Brain microvascular endothelial cell (primary cell): Measurements from ENCODE around the gene CDH23.

ENCODE experiments used
- DNase-seq: peaks from one replicate; pipeline ENCODE4 v3.0.0-alpha.2; 2020
- H3K27ac ChIP-seq: fragments of 250-450 bp; sonication (Bioruptor Pico); 2 replicates; pipeline ENCODE4 v1.5.1; 2020; ENCODE audit warnings: mild to moderate bottlenecking, moderate library complexity
- H3K27me3 ChIP-seq: fragments of 250-450 bp; sonication (Bioruptor Pico); replicated peaks from 2 replicates; pipeline ENCODE4 v1.5.1; 2020; ENCODE audit warnings: mild to moderate bottlenecking
- H3K36me3 ChIP-seq: fragments of 250-450 bp; sonication (Bioruptor Pico); replicated peaks from 2 replicates; pipeline ENCODE4 v1.5.1; 2020; ENCODE audit warnings: mild to moderate bottlenecking
- H3K4me3 ChIP-seq: 2 replicates; pipeline ENCODE4 v1.5.1; 2011; ENCODE audit warnings: low read depth, mild to moderate bottlenecking, control low read depth, low read length, moderate library complexity
- in situ Hi-C: cut with HindIII; loops from 2 replicates; pipeline ENCODE4 v1.10.0; 2017; ENCODE audit warnings: low sequenced_read_pairs, low pct_ligation_motif_present
- TF ChIP-seq, protein P1 (sequence below): IDR thresholded peaks from 2 replicates; pipeline ENCODE4 v1.5.1; 2011; ENCODE audit warnings: low read depth, mild to moderate bottlenecking, moderate library complexity, low read length, control low read depth, inconsistent platforms; ENCODE audit errors: missing control alignments

The CDH23 gene

DNA sequence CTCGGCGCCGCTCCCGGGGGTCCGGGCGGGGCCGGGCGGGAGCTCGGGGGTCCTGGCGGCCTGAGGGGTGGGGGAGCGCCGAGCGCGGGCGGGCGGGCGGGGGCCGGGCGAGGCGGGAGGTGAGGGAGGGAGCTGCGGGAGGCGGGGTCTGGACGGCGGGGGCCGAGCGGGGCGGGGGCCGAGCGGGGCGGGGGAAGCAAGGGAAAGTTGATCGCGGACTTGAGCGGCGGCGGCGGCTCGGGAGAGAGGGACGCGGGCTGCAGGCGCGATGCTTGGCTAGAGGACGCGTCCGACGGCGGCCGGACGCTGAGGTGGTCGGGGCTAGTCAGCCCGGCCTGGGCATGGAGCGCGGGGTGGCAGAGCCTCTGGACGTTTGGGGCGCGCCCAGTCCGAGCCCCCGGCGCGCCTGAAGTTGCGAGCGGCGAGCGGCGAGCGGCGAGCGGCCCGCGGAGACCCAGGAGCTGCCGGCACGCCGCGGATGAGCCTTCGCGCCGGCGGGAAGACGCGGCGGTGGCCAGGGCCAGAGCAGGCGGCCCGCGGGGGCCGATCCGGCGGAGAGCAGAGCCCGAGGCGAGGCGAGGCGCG lies at the start of gene CDH23:
Gene CDH23, plus strand, starts transcription at position 210 of the 585 bp plus-strand sequence. CDS start 42,912 bp downstream, outside the sequence.
- Histone ChIP-seq H3K27ac (no peak within 1 kb of the TSS), H3K4me3 (no peak within 1 kb of the TSS), H3K36me3 (no peaks in the 10 kb centered on the region), H3K27me3 (peaks cover 64% of the 10 kb centered on the region)
- TF ChIP-seq, protein P1, sequence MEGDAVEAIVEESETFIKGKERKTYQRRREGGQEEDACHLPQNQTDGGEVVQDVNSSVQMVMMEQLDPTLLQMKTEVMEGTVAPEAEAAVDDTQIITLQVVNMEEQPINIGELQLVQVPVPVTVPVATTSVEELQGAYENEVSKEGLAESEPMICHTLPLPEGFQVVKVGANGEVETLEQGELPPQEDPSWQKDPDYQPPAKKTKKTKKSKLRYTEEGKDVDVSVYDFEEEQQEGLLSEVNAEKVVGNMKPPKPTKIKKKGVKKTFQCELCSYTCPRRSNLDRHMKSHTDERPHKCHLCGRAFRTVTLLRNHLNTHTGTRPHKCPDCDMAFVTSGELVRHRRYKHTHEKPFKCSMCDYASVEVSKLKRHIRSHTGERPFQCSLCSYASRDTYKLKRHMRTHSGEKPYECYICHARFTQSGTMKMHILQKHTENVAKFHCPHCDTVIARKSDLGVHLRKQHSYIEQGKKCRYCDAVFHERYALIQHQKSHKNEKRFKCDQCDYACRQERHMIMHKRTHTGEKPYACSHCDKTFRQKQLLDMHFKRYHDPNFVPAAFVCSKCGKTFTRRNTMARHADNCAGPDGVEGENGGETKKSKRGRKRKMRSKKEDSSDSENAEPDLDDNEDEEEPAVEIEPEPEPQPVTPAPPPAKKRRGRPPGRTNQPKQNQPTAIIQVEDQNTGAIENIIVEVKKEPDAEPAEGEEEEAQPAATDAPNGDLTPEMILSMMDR: no peak
- in situ Hi-C loops: no loop called here
- no peak for DNase-seq

DNA sequence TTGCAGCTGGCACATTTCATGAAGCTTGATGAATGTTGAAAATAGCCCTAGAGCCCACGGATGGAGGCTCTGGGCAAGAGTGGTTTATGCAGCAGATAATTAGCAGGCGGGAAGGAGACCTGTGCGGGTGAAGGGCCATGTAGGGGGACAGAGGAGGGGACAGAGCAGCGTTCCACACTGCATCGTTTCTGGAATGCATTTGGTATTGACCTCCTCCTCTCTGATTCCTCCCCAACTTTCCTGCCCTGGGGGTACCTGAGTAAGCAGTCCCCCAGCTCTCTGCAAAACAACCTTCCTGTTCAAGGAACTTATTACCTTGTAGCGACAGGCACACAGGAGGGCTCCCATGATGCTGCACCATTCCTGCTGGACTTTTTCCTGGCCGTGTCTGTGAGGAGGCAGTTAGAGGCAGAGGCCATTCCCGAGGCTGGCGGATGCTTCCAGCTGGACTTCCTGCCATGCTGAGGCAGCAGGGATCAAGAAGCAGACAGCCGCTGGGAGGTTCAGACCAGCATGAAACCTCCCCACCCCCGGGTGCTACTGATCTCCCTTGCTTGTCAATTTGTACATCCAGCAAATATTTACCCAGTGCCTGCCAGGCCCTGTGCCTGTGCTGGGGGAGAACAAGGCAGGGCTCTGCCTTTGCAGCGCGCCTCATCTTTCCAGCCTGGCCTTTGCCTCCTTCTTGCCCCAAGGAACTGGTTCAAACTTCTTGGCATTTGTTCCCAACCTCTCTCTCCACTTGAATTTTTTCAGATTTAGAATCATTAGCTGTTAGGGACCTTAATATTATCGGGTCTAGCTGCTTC lies 48.9 kb upstream of the CDH23 start:
- no peak overlapping the region for H3K27ac ChIP-seq
- in situ Hi-C loops: no loop called here
- TF ChIP-seq, protein P1: no peak
- H3K27me3 ChIP-seq: no peaks in the 10 kb centered on the region
- no peak overlapping the region for H3K4me3 ChIP-seq
- no peak for DNase-seq
- no peaks in the 10 kb centered on the region for H3K36me3 ChIP-seq

GRCh38 chr10:71348850-71349249 lies 47.9 kb upstream of the CDH23 start:
- TF ChIP-seq, protein P1: no peak
- no peak overlapping the region for H3K27ac ChIP-seq

DNA sequence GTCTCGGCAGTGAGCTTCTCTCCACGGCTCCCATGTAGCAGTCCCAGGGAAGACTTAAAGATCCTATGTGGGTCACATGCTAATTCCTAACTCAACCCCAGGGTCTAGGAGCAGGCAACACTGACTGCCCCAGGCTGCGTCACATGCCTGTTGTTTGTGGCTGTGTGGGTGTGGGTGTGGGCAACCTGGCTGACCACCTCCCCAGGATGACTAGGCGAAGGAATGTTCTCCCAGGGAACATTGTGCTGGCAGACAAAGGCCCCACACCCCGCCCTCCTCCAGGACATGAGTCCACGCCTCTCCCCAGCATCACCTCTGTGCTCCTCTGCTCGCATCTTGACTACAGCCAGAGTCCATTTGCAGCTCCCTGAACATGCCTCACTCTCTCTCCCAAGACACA lies 47.3 kb upstream of the CDH23 start:
- in situ Hi-C loops: no loop called here
- no peaks in the 10 kb centered on the region for H3K27me3 ChIP-seq
- H3K27ac ChIP-seq: no peak overlapping the region
- TF ChIP-seq, protein P1: no peak
- DNase-seq: no peak
- no peaks in the 10 kb centered on the region for H3K36me3 ChIP-seq
- no peak overlapping the region for H3K4me3 ChIP-seq

More at GRCh38 chr10:71348850-71349249, 47.9 kb upstream of the CDH23 start:
- Histone ChIP-seq H3K27me3 (no peaks in the 10 kb centered on the region), H3K4me3 (no peak overlapping the region), H3K36me3 (no peaks in the 10 kb centered on the region)
- in situ Hi-C loops: no loop called here
- no peak for DNase-seq

GRCh38 chr10:71351087-71351486 lies 45.6 kb upstream of the CDH23 start:
- DNase-seq: no peak
- Histone ChIP-seq H3K27ac (no peak overlapping the region), H3K27me3 (no peaks in the 10 kb centered on the region), H3K4me3 (no peak overlapping the region), H3K36me3 (no peaks in the 10 kb centered on the region)
- in situ Hi-C loops: no loop called here
- TF ChIP-seq, protein P1: no peak
